ENCODE measurements around the gene PLPP6.
A peak's percentile ranks its signal among the peaks of the same experiment; 100 is the strongest.

PLPP6 gene

GRCh38 chr9:4662989-4663792 is 1.1 kb downstream of the PLPP6 start:
- DNase-seq (ENCODE audit: low read depth, low spot score): no peak

- no peak for DNase-seq (ENCODE audit: low read depth, low spot score)
Observed at GRCh38 chr9:4663956-4664355, 1.9 kb downstream of the PLPP6 start.

- DNase-seq (ENCODE audit: low read depth, low spot score): no peak
Observed at GRCh38 chr9:4665357-4665756, 3.3 kb downstream of the PLPP6 start.

GRCh38 chr9:4666042-4666699 is 4.1 kb downstream of the PLPP6 start, which contains the start of gene SPATA6L:
SPATA6L (minus strand) TSS chr9:4666480; CDS start chr9:4666250, 230 bp downstream.
- DNase-seq (ENCODE audit: low read depth, low spot score): peak; percentile 30

- no peak for DNase-seq (ENCODE audit: low read depth, low spot score)
Observed at GRCh38 chr9:4667681-4668080, 5.6 kb downstream of the PLPP6 start.

- no peak for DNase-seq (ENCODE audit: low read depth, low spot score)
Observed at GRCh38 chr9:4668604-4669003, 6.5 kb downstream of the PLPP6 start.

- no peak for DNase-seq (ENCODE audit: low read depth, low spot score)
Observed at GRCh38 chr9:4669890-4670289, 7.8 kb downstream of the PLPP6 start.

GRCh38 chr9:4670591-4670990 is 8.5 kb downstream of the PLPP6 start:
- no peak for DNase-seq (ENCODE audit: low read depth, low spot score)

- DNase-seq (ENCODE audit: low read depth, low spot score): no peak
Observed at GRCh38 chr9:4671737-4672136, 9.6 kb downstream of the PLPP6 start.

GRCh38 chr9:4674783-4675182 is 12.7 kb downstream of the PLPP6 start:
- DNase-seq (ENCODE audit: low read depth, low spot score): no peak

GRCh38 chr9:4677392-4677791 is 15.3 kb downstream of the PLPP6 start:
- no peak for DNase-seq (ENCODE audit: low read depth, low spot score)

- no peak for DNase-seq (ENCODE audit: low read depth, low spot score)
Observed at GRCh38 chr9:4678679-4679267, 16.7 kb downstream of the PLPP6 start.

- peak; percentile 99 for DNase-seq (ENCODE audit: low read depth, low spot score)
Observed at GRCh38 chr9:4679268-4680172, 17.4 kb downstream of the PLPP6 start, which contains the start of gene CDC37L1. CDC37L1 (plus strand) TSS chr9:4679569; CDS start chr9:4679768, 199 bp downstream.

- DNase-seq (ENCODE audit: low read depth, low spot score): no peak
Observed at GRCh38 chr9:4680173-4680525, 18.1 kb downstream of the PLPP6 start.

GRCh38 chr9:4680750-4681149 is 18.7 kb downstream of the PLPP6 start:
- DNase-seq (ENCODE audit: low read depth, low spot score): no peak

- no peak for DNase-seq (ENCODE audit: low read depth, low spot score)
Observed at GRCh38 chr9:4684820-4685219, 22.7 kb downstream of the PLPP6 start.

- DNase-seq (ENCODE audit: low read depth, low spot score): no peak
Observed at GRCh38 chr9:4686112-4686511, 24.0 kb downstream of the PLPP6 start.

- DNase-seq (ENCODE audit: low read depth, low spot score): no peak
Observed at GRCh38 chr9:4686584-4686983, 24.5 kb downstream of the PLPP6 start.

- no peak for DNase-seq (ENCODE audit: low read depth, low spot score)
Observed at GRCh38 chr9:4689021-4689420, 26.9 kb downstream of the PLPP6 start.

GRCh38 chr9:4689687-4690104 is 27.6 kb downstream of the PLPP6 start:
- DNase-seq (ENCODE audit: low read depth, low spot score): no peak

- DNase-seq (ENCODE audit: low read depth, low spot score): no peak
Observed at GRCh38 chr9:4690144-4690543, 28.1 kb downstream of the PLPP6 start.

- no peak for DNase-seq (ENCODE audit: low read depth, low spot score)
Observed at GRCh38 chr9:4691795-4692194, 29.7 kb downstream of the PLPP6 start.
